GM12872 (cell line): Measurements from ENCODE around the gene PPARD.

ENCODE experiments used
- CTCF ChIP-seq: IDR thresholded peaks from 3 replicates; pipeline ENCODE4 v1.5.1; 2011; ENCODE audit warnings: low read depth, mild to moderate bottlenecking, low read length, moderate library complexity; ENCODE audit not compliant: insufficient read depth

PPARD gene

GRCh38 chr6:35332074-35332887, 10.1 kb upstream of the PPARD start:
- peak; percentile 18; the same call in 1 of the 3 replicates for TF ChIP-seq CTCF

GRCh38 chr6:35341557-35341956, 801 bp upstream of the PPARD start:
- no peak for TF ChIP-seq CTCF

GRCh38 chr6:35343092-35343834, 905 bp downstream of the PPARD start:
- TF ChIP-seq CTCF = no peak

- no peak for TF ChIP-seq CTCF
These were observed 1.6 kb downstream of the PPARD start for GRCh38 chr6:35343835-35344550.

GRCh38 chr6:35351422-35351821, 9.1 kb downstream of the PPARD start:
- no peak for TF ChIP-seq CTCF

GRCh38 chr6:35352735-35353134, 10.4 kb downstream of the PPARD start:
- TF ChIP-seq CTCF = no peak
